Measurements from ENCODE around the gene PA2G4. TPM values are rescaled to one million over a fixed set of nuclear protein-coding genes. Genes with fewer than 3 reads are reported as not detected.

Gene PA2G4
- total and polyA plus RNA-seq, 11 donors = 62.4 to 187 (median 72.4) TPM

- WGBS, 4 donors = 11 to 17% (median 13%) methylated on average over 13 of the region's 13 CpGs
- no peak for ATAC-seq
- Histone ChIP-seq H3K9me3 (no peaks in the 10 kb centered on the region), H3K4me1 (peaks cover 0 to 58% (median 28%) of the 10 kb centered on the region in 12 donors), H3K4me3 (peak overlapping the region; percentile 63 to 95 (median 78)), H3K27ac (peak overlapping the region; percentile 39 to 98 (median 92)), H3K27me3 (no peaks in the 10 kb centered on the region), H3K36me3 (peaks cover 0 to 43% (median 19%) of the 10 kb centered on the region in 9 donors)
- intact Hi-C loops (cut with DNase I) = loop anchor here (1.0 to 10.0 kb wide), 12 partner anchors 38 to 198 kb away; partner anchors contain the start of genes SMARCC2 (in 8 of the 10), MYL6 (in 6 of the 10), NABP2 (in 4 of the 10) and RPS26 (in 2 of the 10)
- DNase-seq = no peak
- TF ChIP-seq CTCF (IDR thresholded peaks at IDR 0.05) = no peak
- TF ChIP-seq POLR2A (IDR thresholded peaks at IDR 0.05) = no peak
Observed at GRCh38 chr12:56118688-56119357, 14.5 kb downstream of the PA2G4 start.

- H3K4me1 ChIP-seq = peaks cover 0 to 58% (median 29%) of the 10 kb centered on the region in 12 donors
Observed at GRCh38 chr12:56119361-56119796, 15.0 kb downstream of the PA2G4 start.

GRCh38 chr12:56120158-56120846 is 15.9 kb downstream of the PA2G4 start:
- DNase-seq = peak in 1 of 5 donors; percentile 30
- intact Hi-C loops (cut with DNase I) = loop anchor here in 5 of 10 donors (2.0 to 10.0 kb wide), 5 partner anchors 37 to 344 kb away; partner anchors contain the start of genes SPRYD4 (in 4 of the 5), CNPY2 (in 1 of the 5) and MYL6 (in 1 of the 5)

More at GRCh38 chr12:56119361-56119796, 15.0 kb downstream of the PA2G4 start:
- Histone ChIP-seq H3K27me3 (no peaks in the 10 kb centered on the region), H3K36me3 (peaks cover 0 to 41% (median 19%) of the 10 kb centered on the region in 9 donors), H3K27ac (peak overlapping the region; percentile 0 to 98 (median 90)), H3K9me3 (no peaks in the 10 kb centered on the region), H3K4me3 (peak overlapping the region in 9 of 12 donors; percentile 66 to 95 (median 79))
- intact Hi-C loops (cut with DNase I) = loop anchor here (1.0 to 10.0 kb wide), 11 partner anchors 38 to 198 kb away; partner anchors contain the start of genes SMARCC2 (in 8 of the 10), MYL6 (in 6 of the 10), NABP2 (in 3 of the 10) and RPS26 (in 2 of the 10)
- ATAC-seq (peak; percentile 18 to 49 (median 42)), DNase-seq (peak in 4 of 5 donors; percentile 77 to 83 (median 81))
- 0 to 1% (median 0%) methylated on average over 2 of the region's 2 CpGs for WGBS, 4 donors
- TF ChIP-seq CTCF (IDR thresholded peaks at IDR 0.05) = peak; percentile 63 to 89 (median 78)
- no peak for TF ChIP-seq POLR2A (IDR thresholded peaks at IDR 0.05)

More at GRCh38 chr12:56120158-56120846, 15.9 kb downstream of the PA2G4 start:
- peaks cover 0 to 40% (median 19%) of the 10 kb centered on the region in 9 donors for H3K36me3 ChIP-seq
- ATAC-seq = no peak
- H3K27ac ChIP-seq = peak overlapping the region in 11 of 12 donors; percentile 0 to 98 (median 68)
- no peak overlapping the region for H3K4me3 ChIP-seq
- no peak for TF ChIP-seq CTCF (IDR thresholded peaks at IDR 0.05)
- no peaks in the 10 kb centered on the region for H3K27me3 ChIP-seq
- H3K4me1 ChIP-seq = peaks cover 0 to 60% (median 32%) of the 10 kb centered on the region in 12 donors
- no peaks in the 10 kb centered on the region for H3K9me3 ChIP-seq
- WGBS, 4 donors = 86 to 91% (median 87%) methylated on average over 17 of the region's 17 CpGs

Data from heart left ventricle (tissue), 16 donors.